GM18519 (cell line): ENCODE data around the gene NOC4L.

Experiments used
- ATAC-seq: cut with Tn5 transposase; IDR thresholded peaks from one replicate; pipeline ENCODE4 v1.9.1; 2021; ENCODE audit warnings: mild to moderate bottlenecking, moderate library complexity; ENCODE audit not compliant: unreplicated experiment, low FRiP score

NOC4L gene

GRCh38 chr12:132178801-132179401 is 34.6 kb downstream of the NOC4L start:
- ATAC-seq = no peak

GRCh38 chr12:132179431-132180362 is 35.4 kb downstream of the NOC4L start:
- no peak for ATAC-seq

- ATAC-seq = no peak
Observed at GRCh38 chr12:132180648-132181546, 36.6 kb downstream of the NOC4L start.

- no peak for ATAC-seq
Observed at GRCh38 chr12:132181570-132182200, 37.4 kb downstream of the NOC4L start.

GRCh38 chr12:132182206-132182710 is 38.0 kb downstream of the NOC4L start:
- no peak for ATAC-seq

- ATAC-seq = no peak
Observed at GRCh38 chr12:132182711-132183365, 38.6 kb downstream of the NOC4L start.

GRCh38 chr12:132185705-132186104 is 41.4 kb downstream of the NOC4L start:
- no peak for ATAC-seq

- ATAC-seq = no peak
Observed at GRCh38 chr12:132186208-132186856, 42.1 kb downstream of the NOC4L start.

- no peak for ATAC-seq
Observed at GRCh38 chr12:132186857-132187620, 42.8 kb downstream of the NOC4L start.

- no peak for ATAC-seq
Observed at GRCh38 chr12:132187646-132188450, 43.6 kb downstream of the NOC4L start.

- no peak for ATAC-seq
Observed at GRCh38 chr12:132188451-132188901, 44.2 kb downstream of the NOC4L start.

GRCh38 chr12:132188916-132189325 is 44.7 kb downstream of the NOC4L start:
- ATAC-seq = no peak

GRCh38 chr12:132189378-132190011 is 45.2 kb downstream of the NOC4L start:
- ATAC-seq = peak; percentile 75

- peak; percentile 15 for ATAC-seq
Observed at GRCh38 chr12:132190012-132190755, 45.9 kb downstream of the NOC4L start.

GRCh38 chr12:132190834-132191500 is 46.7 kb downstream of the NOC4L start:
- ATAC-seq = no peak
